Transverse colon (tissue), 4 donors: ENCODE measurements around the gene MCM3AP. TPM values are rescaled to one million over a fixed set of nuclear protein-coding genes. Genes with fewer than 3 reads are reported as not detected.
"Not testable (repeated sequence)": the region's sequence is repeated elsewhere in the genome, so short reads cannot be mapped to it uniquely, and the experiment has no call there.

ENCODE experiments used
- DNase-seq: peaks from one replicate; pipeline ENCODE4 v3.0.0-alpha.2; 2019
- H3K27ac ChIP-seq, 4 donors: fragments of 200-600 bp; sonication (generic); 2 replicates each; pipeline ENCODE4 v1.5.1; 2016 to 2018; ENCODE audit warnings: inconsistent platforms in 4 of 4
- H3K27me3 ChIP-seq: fragments of 200-600 bp; sonication (generic); 2 replicates; pipeline ENCODE4 v1.5.1; 2017; ENCODE audit warnings: inconsistent platforms
- H3K36me3 ChIP-seq, 4 donors: fragments of 200-600 bp; sonication (generic); 2 replicates each; pipeline ENCODE4 v1.5.1; 2017 to 2019; ENCODE audit warnings: inconsistent platforms in 4 of 4
- H3K4me1 ChIP-seq, 4 donors: fragments of 200-600 bp; sonication (generic); 2 replicates each; pipeline ENCODE4 v1.5.1; 2017 to 2020; ENCODE audit warnings: inconsistent platforms in 4 of 4
- H3K4me3 ChIP-seq, 4 donors: fragments of 200-600 bp; sonication (generic); 1 replicate in 1 of 4; 2 replicates in 3 of 4; pipeline versions ENCODE4 v1.5.1 to v1.6.1; 2017 to 2019; ENCODE audit warnings: inconsistent platforms in 4 of 4
- H3K9me3 ChIP-seq, 2 donors: fragments of 200-600 bp; sonication (generic); 2 replicates each; pipeline ENCODE4 v1.5.1; 2017 to 2019; ENCODE audit warnings: inconsistent platforms in 2 of 2
- EP300 ChIP-seq: sonication (generic); formaldehyde crosslinking; IDR thresholded peaks from one replicate; pipeline ENCODE4 v1.6.1; 2017; ENCODE audit warnings: antibody characterized with exemption, low read depth
- POLR2A ChIP-seq: fragments of 450-650 bp; IDR thresholded peaks from one replicate; pipeline ENCODE4 v1.6.1; 2016; ENCODE audit warnings: antibody characterized with exemption, mild to moderate bottlenecking, moderate library complexity
- POLR2AphosphoS5 ChIP-seq, 3 donors: sonication (generic); formaldehyde crosslinking; IDR thresholded peaks; one replicate each; pipeline ENCODE4 v1.6.1; 2016; ENCODE audit warnings: antibody characterized with exemption in 3 of 3
- WGBS, 2 donors: methylation state at CpG; one replicate each; pipeline ENCODE4 v1.1.5; 2018; ENCODE audit warnings: low coverage in 1 of 2; 5-methylcytosine and 5-hydroxymethylcytosine counted together
- in situ Hi-C, 4 donors: fragments of 200-750 bp; cut with MboI; loops; one replicate each; pipeline versions ENCODE4 v1.15.0 to v1.15.1; 2017; ENCODE audit warnings: low sequenced_read_pairs in 3 of 4, low pct_ligation_motif_present in 1 of 4, low pct_unique_long_range_greater_than_20kb in 1 of 4
- intact Hi-C: fragments of 100-400 bp; cut with DNase I; formaldehyde crosslinking; loops from one replicate; pipeline ENCODE4 v1.15.1; 2023; ENCODE audit warnings: low total_unique reads
- total RNA-seq, 4 donors: library from RNA; depleted of rRNA; stranded (reverse); fragments of >200 nt; gene quantifications; one replicate each; pipeline ENCODE4 v1.1.0, GENCODE V29; 2016
- TF ChIP-seq, protein P1 (sequence below), 5 experiments: fragments of 200-600 bp in 3 of 5; fragments of 450-650 bp in 2 of 5; sonication (generic) in 3 of 5; IDR thresholded peaks; 1 replicate in 2 of 5; 2 replicates in 3 of 5; pipeline ENCODE4 v1.5.1; 2016 to 2017; ENCODE audit warnings: antibody characterized with exemption in 5 of 5, inconsistent platforms in 3 of 5, mild to moderate bottlenecking in 2 of 5, moderate library complexity in 1 of 5

MCM3AP gene
- total RNA-seq, 4 donors from 2014 or later: 87.4 to 348 (median 108) TPM

DNA sequence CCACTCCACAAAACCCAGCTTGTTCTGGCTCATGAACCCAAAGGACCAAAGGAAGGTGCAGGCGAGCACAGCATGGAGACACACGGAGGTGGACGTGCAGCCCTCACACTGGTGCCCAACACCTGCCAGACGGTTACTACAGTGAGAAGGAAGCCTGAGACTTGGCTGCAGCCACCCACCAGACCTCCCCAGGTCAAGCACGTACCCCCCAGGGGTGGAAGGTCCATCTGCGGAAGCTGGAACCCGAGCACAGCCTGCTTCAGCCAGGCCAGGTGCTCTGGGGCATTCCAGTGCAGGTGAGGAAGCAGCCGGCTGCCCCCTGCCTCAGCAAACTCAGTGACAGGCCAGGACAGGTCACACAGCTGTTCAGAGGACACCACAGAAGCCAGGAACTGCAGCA is 40.8 kb downstream of the MCM3AP start:
- H3K27me3 ChIP-seq: no peaks in the 10 kb centered on the region
- no peak for DNase-seq
- H3K4me3 ChIP-seq: no peak overlapping the region
- no peaks in the 10 kb centered on the region for H3K9me3 ChIP-seq
- H3K36me3 ChIP-seq: peaks cover 0 to 69% (median 31%) of the 10 kb centered on the region in 4 donors
- in situ Hi-C loops: no loop called here
- no peak for TF ChIP-seq EP300
- TF ChIP-seq POLR2AphosphoS5 (IDR thresholded peaks at IDR 0.05): no peak
- no peak for TF ChIP-seq POLR2A
- TF ChIP-seq, protein P1, sequence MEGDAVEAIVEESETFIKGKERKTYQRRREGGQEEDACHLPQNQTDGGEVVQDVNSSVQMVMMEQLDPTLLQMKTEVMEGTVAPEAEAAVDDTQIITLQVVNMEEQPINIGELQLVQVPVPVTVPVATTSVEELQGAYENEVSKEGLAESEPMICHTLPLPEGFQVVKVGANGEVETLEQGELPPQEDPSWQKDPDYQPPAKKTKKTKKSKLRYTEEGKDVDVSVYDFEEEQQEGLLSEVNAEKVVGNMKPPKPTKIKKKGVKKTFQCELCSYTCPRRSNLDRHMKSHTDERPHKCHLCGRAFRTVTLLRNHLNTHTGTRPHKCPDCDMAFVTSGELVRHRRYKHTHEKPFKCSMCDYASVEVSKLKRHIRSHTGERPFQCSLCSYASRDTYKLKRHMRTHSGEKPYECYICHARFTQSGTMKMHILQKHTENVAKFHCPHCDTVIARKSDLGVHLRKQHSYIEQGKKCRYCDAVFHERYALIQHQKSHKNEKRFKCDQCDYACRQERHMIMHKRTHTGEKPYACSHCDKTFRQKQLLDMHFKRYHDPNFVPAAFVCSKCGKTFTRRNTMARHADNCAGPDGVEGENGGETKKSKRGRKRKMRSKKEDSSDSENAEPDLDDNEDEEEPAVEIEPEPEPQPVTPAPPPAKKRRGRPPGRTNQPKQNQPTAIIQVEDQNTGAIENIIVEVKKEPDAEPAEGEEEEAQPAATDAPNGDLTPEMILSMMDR (IDR thresholded peaks at IDR 0.05): no peak
- H3K4me1 ChIP-seq: no peaks in the 10 kb centered on the region
- intact Hi-C loops: no loop called here
- 83 to 91% methylated on average over 1 to 8 of the region's 8 CpGs for WGBS, 2 donors
- no peak overlapping the region for H3K27ac ChIP-seq

DNA sequence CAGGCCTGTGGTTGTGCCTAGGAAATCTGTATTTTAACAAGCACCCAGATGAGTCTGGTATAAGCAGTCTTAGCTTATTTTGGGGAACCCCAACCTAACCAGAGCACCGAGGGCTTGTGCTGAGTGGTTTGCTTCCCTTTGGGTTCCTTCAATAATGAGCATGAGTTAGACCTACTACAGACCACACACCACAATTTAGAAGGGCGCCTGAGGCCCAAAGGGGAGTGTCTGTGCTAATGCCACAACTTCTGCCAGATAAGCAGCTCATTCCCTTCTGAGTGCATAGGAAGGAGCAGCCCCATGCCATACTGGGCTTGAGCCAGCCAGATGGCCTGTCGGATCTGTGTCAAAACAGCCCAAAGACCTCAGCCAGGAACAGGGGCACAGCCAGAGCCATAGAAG is 41.5 kb downstream of the MCM3AP start:
- WGBS, 2 donors: 97% methylated on average over 3 of the region's 3 CpGs; no CpG with 5 or more reads in 1 of the 2 donors
- intact Hi-C loops: no loop called here
- Histone ChIP-seq H3K9me3 (no peaks in the 10 kb centered on the region), H3K27ac (no peak overlapping the region), H3K36me3 (peaks cover 0 to 70% (median 32%) of the 10 kb centered on the region in 4 donors), H3K27me3 (no peaks in the 10 kb centered on the region), H3K4me3 (no peak overlapping the region), H3K4me1 (no peaks in the 10 kb centered on the region)
- in situ Hi-C loops: no loop called here
- TF ChIP-seq EP300: no peak
- DNase-seq: no peak

DNA sequence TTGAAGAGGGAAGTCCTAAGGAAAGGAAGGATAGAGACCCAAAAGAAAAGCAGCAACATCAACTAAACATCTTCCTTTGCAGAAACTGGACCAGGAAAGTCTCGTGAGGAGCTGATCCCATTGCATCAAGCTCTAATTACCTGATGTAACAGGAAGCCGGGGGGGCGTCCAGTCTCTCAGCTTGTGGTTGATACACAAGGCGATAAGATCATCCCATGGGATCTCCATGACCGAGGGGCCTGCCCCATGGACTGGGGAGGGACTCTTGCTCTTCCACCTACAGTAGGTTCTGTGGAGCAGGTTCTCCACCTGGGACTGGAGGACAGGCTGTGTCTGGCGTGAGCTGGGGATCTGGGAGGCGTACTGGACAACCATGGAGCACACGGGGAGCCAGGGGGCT is 42.1 kb downstream of the MCM3AP start:
- H3K4me3 ChIP-seq: no peak overlapping the region
- intact Hi-C loops: no loop called here
- no peaks in the 10 kb centered on the region for H3K4me1 ChIP-seq
- 80 to 91% methylated on average over 1 to 8 of the region's 8 CpGs for WGBS, 2 donors
- peaks cover 0 to 76% (median 32%) of the 10 kb centered on the region in 4 donors for H3K36me3 ChIP-seq
- no peak for DNase-seq
- no peaks in the 10 kb centered on the region for H3K9me3 ChIP-seq
- in situ Hi-C loops: no loop called here
- TF ChIP-seq POLR2AphosphoS5 (IDR thresholded peaks at IDR 0.05): no peak
- no peak for TF ChIP-seq POLR2A
- TF ChIP-seq EP300: no peak
- TF ChIP-seq, protein P1 (IDR thresholded peaks at IDR 0.05): no peak
- H3K27me3 ChIP-seq: no peaks in the 10 kb centered on the region
- H3K27ac ChIP-seq: no peak overlapping the region

DNA sequence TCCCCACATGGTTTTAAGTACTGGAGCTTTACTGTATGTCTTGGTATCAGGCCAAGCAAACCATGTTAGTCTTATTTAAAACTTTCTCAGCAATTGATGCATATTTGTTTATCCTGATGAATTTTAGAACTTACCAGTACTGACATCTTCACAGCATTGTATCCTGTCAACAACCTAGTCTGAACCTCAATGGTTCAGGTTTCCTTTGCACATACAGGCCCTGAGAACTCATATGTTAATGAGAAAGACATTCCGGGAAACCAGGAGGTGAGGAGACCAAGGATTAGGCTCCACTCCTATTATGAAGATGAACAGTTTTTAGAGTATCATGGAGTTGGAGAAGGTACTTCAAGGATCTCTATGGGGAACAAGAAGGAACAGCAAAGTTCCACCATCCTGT is 43.8 kb downstream of the MCM3AP start:
- intact Hi-C loops, H3K27ac ChIP-seq, H3K4me3 ChIP-seq, DNase-seq, in situ Hi-C loops, H3K4me1 ChIP-seq, H3K9me3 ChIP-seq, H3K27me3 ChIP-seq: not testable (repeated sequence)
- WGBS, 2 donors: 55 to 100% methylated on average over 1 of the region's 1 CpG
- H3K36me3 ChIP-seq: peaks cover 0 to 70% (median 34%) of the 10 kb centered on the region in 4 donors

DNA sequence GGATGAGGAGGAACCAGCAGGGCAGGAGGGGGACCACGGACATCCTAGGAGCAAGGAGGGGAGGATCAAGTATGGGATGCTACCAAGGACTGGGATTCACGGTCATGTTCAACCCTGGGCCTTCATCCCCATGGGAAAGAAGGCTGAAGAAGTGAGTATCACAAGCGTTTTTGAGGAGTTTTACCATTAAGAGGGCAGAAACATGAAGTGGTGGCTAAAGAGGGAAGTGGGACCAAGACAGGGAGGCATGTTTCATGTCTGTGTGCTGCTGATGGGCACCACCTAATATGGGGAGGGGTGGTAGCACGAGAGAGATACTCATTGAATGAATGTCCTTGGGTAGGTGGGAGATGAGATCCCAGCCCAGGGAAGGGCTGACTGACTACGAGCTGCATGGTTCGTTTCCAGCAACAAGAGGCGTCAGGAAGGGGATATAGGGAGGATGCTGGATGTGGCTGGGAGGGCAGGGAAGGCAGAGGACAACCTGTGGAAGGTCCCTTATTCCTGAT is 45.5 kb downstream of the MCM3AP start:
- 88 to 89% methylated on average over 5 to 7 of the region's 7 CpGs for WGBS, 2 donors
- Histone ChIP-seq H3K4me1 (no peaks in the 10 kb centered on the region), H3K4me3 (no peak overlapping the region), H3K9me3 (no peaks in the 10 kb centered on the region), H3K27ac (no peak overlapping the region), H3K27me3 (no peaks in the 10 kb centered on the region), H3K36me3 (peaks cover 0 to 72% (median 33%) of the 10 kb centered on the region in 4 donors)
- no peak for DNase-seq
- TF ChIP-seq, protein P1 (IDR thresholded peaks at IDR 0.05): no peak
- TF ChIP-seq POLR2AphosphoS5 (IDR thresholded peaks at IDR 0.05) (no peak), POLR2A (no peak), EP300 (no peak)
- in situ Hi-C loops (no loop called here), intact Hi-C loops (no loop called here)
